NCI-H1048 (cell line): ENCODE measurements around the gene SGF29.
A peak's percentile ranks its signal among the peaks of the same experiment; 100 is the strongest.
"Not testable (repeated sequence)": the region's sequence is repeated elsewhere in the genome, so short reads cannot be mapped to it uniquely, and the experiment has no call there.

Experiments used
- DNase-seq: peaks from one replicate; lab custom pipeline; 2025; lab: John Stamatoyannopoulos, UW

SGF29 gene

GRCh38 chr16:28553776-28554633, at the start of gene SGF29:
Gene SGF29, plus strand, starts transcription at chr16:28553920. Its CDS starts 27,150 bp downstream, at chr16:28581070.
- peak; percentile 47 for DNase-seq

DNA sequence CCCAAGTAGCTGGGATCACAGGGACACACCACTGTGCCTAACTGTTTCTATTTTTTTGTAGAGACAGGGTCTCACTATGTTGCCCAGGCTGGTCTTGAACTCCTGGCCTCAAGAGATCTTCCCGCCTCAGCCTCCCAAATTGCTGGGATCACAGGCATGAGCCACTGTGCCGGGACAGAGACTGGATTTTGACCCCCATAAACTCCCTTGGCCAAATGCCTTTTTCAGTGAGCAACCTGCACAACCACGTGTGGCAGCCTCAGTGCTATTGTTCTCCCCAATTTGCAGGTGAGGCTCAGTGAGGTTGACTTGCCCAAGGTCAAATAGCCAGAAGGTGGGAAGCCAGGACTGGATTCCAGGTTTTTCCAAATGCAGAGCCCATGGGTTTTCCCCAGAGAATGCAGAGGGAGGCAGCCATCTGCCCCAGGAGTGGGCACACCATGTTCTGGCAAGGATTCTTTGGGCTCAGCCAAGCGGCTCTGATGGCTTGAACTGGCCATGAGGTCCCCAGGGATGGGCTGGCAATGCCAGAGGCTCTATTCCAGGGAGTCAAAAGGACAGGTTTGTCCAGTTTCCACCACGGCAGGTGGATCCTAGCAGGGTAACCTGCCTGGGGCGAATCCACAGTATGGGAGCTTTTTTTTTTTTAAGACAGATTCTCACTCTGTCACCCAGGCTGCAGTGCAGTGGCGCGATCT, 48.9 kb upstream of the SGF29 start:
- no peak for DNase-seq

GRCh38 chr16:28505489-28506137, 48.1 kb upstream of the SGF29 start:
- no peak for DNase-seq

DNA sequence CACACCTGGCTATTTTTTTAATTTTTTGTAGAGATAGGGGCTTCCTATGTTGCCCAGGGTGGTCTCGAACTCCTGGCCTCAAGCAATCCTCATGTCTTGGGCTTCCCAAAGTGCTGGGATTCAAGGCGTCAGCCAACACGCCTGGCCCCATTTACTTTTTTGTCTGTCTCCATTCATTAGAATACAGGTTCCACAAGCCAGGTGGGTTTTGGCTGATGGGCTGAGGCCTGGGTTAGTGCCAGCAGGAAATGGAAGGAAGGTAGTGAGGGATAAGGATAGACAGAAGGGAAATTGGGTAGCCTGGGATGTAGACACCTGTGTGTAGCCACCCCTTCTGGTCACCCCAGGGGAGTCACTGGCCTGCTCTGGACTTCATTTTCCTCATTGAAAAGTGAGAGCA, 42.7 kb upstream of the SGF29 start:
- DNase-seq, result no peak

- no peak for DNase-seq
Observed at GRCh38 chr16:28511801-28512789, 41.6 kb upstream of the SGF29 start.

GRCh38 chr16:28513484-28514181, 40.1 kb upstream of the SGF29 start:
- DNase-seq, result no peak

DNA sequence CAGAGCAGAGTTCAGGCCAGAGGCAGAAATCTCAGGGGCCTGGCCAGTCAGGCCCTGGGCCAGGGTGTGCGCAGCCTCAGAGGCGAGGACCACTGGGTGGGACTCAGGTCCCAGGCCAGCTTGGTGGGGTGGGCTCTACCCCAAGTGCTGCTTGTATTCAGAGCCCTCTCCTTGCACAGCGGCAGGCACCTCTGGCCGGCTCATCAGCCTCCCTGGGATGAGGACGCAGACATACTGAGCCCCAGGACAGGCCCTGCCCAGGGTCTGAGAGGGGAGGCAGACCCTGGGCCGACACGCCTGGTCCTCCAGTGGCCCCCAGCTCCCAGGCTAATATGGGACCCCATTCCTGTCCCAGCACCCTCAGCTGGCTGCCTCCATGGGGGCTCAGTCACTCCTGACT, 39.5 kb upstream of the SGF29 start:
- no peak for DNase-seq

DNA sequence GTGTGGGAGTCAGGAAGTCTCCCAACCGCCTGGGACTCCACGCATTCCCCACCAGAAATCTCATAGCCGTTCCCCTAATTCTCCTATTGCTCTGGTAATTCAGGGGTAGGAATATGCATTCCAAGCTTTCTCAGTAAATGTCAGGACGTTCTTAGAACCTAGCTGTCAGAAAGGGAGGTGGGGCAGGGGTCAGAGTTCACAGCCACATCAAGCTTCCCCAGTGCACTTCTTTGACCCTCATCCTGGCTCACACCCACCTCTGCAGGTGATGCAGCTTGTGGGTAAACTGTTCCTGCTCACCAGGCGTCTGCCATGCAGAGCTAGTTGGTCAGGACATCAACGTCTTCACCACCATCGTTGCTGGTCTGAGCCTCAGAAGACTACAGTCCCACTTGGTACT, 33.0 kb upstream of the SGF29 start:
- DNase-seq, result no peak

- DNase-seq, result no peak
Observed at GRCh38 chr16:28521436-28521835, 32.3 kb upstream of the SGF29 start.

DNA sequence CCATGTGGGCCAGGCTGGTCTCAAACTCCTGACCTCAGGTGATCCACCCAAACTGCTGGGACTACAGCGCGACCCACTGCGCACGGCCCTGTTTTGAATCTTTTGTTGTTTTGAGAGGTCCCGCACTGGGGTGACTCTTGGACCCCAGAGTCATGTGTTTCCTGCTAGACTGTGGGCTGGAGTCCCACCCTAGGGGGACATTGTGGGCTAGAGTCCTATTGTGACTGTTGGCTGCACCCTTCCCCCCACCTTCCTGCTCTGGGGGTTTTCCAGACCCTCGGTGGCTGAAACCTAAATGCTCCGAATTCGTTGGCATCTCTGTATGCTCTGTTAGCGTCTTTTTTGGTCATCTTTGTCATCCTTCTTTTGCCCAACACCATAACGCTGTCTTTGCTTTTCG, 30.9 kb upstream of the SGF29 start:
- DNase-seq, result no peak

GRCh38 chr16:28524681-28525171, 29.0 kb upstream of the SGF29 start:
- no peak for DNase-seq

- DNase-seq, result no peak
Observed at GRCh38 chr16:28526201-28527099, 27.3 kb upstream of the SGF29 start.

- not testable (repeated sequence) for DNase-seq
Observed at GRCh38 chr16:28527100-28527785, 26.5 kb upstream of the SGF29 start.

DNA sequence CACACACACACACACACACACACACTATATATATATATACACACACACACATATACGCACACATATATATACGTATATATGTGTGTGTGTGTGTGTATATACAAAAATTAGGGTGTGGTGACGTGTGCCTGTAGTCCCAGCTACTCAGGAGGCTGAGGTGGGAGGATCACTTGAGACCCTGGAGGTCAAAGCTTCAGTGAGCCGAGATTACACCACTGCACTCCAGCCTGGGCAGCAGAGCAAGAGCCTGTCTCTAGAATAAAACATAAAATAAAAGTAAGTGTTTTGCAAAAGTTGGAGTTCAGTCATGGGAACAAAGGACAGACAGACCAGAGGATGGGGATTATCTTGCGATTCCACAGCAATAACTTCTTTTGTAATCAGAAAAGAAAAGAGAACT, 25.7 kb upstream of the SGF29 start:
- DNase-seq, result no peak

GRCh38 chr16:28528463-28528867, 25.3 kb upstream of the SGF29 start:
- no peak for DNase-seq

DNA sequence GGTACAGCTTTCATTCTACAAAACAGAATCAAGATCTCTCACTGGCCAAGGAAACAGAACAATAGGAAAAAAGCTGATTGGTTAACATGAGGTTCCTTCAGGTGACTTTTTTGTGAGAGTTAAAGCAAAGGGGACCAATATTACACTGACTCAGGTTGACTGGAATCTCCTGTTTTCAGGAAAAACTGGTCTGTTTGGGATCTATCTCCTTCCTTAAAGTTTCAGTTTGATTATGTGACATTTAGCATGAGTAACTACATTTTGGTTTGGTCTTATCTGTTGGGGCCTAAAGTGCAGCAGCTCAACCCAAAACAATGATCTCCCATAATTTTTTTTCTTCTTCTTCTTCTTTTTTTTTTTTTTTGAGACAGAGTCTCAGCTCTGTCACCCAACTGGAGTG, 24.6 kb upstream of the SGF29 start:
- no peak for DNase-seq

DNA sequence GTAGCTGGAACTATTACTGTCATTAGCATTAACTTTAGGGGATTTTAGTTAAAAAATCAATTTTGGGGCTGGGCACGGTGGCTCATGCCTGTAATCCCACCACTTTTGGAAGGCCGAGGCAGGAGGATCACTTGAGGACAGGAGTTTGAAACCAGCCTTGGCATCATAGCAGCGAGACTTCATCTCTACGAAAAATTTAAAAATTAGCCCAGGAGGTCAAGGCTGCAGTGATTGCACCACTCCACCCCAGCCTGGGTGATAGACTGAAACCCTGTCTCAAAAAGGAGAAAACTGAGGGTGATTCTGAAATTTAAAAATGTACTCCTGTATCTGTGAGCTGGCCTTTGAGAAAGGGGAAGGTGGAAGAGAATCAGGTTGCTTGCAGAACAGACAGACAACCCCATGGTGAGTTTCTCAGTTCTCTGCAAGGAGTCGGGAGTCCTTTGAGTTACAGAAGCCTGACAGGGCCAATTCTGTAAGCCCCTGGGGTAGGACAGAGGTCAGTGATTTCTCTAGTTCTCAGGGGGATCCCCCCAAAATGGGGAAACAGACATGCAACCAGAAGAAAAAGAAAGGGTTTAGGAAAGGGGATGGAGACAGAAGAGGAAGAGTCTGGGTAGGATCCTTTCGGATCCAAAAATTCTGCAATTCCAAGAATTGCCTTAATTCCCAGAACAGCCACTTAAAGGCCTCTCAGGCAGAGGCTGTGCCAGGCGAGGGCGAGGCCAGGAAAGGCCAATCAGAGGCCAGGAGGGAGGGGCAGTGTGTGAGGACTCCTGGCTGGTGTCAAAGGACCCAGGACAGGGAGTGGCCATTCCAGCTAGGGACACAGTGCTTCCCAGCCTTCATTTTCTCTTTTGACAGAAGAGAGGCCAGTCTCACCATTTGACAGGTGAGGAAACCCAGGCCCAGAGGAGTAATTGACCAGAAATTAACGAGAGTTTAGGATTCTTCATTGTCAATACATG, 21.7 kb upstream of the SGF29 start:
- DNase-seq, result no peak
